Liver (tissue), 3 donors: ENCODE measurements around the gene TPK1.

Experiments used
- EGR1 ChIP-seq, 2 donors: IDR thresholded peaks; 2 replicates each; pipeline ENCODE4 v1.6.1; 2016 to 2018; ENCODE audit warnings: antibody characterized with exemption in 2 of 2, low read depth in 2 of 2
- GABPA ChIP-seq, 2 donors: IDR thresholded peaks in 1 of 2; conservative IDR thresholded peaks in 1 of 2; 2 replicates each; pipeline ENCODE4 v1.6.1; 2016; ENCODE audit warnings: antibody characterized with exemption in 2 of 2, mild to moderate bottlenecking in 1 of 2, moderate library complexity in 1 of 2
- HNF4A ChIP-seq, 2 donors: conservative IDR thresholded peaks; 2 replicates each; pipeline ENCODE4 v1.6.1; 2016; ENCODE audit warnings: antibody characterized with exemption in 2 of 2, mild to moderate bottlenecking in 2 of 2
- JUND ChIP-seq, 2 donors: IDR thresholded peaks; 2 replicates each; pipeline ENCODE4 v1.6.1; 2016; ENCODE audit warnings: antibody characterized with exemption in 2 of 2
- NR2F2 ChIP-seq: IDR thresholded peaks from 2 replicates; pipeline ENCODE4 v1.6.1; 2016; ENCODE audit warnings: antibody characterized with exemption
- RAD21 ChIP-seq, 2 donors: IDR thresholded peaks; 2 replicates each; pipeline ENCODE4 v1.6.1; 2016; ENCODE audit warnings: antibody characterized with exemption in 2 of 2, mild to moderate bottlenecking in 2 of 2
- REST ChIP-seq: IDR thresholded peaks from 2 replicates; pipeline ENCODE4 v1.6.1; 2016; ENCODE audit warnings: antibody characterized with exemption, mild to moderate bottlenecking
- SP1 ChIP-seq: IDR thresholded peaks from 2 replicates; pipeline ENCODE4 v1.6.1; 2018; ENCODE audit warnings: antibody characterized with exemption, mild to moderate bottlenecking
- TAF1 ChIP-seq: conservative IDR thresholded peaks from 2 replicates; pipeline ENCODE4 v1.6.1; 2016; ENCODE audit warnings: antibody characterized with exemption, mild to moderate bottlenecking
- YY1 ChIP-seq: IDR thresholded peaks from 2 replicates; pipeline ENCODE4 v1.6.1; 2016; ENCODE audit warnings: antibody characterized with exemption, mild to moderate bottlenecking
- TF ChIP-seq, protein P1 (sequence below): fragments of 150-350 bp; IDR thresholded peaks from 2 replicates; pipeline ENCODE4 v1.5.1; 2017; ENCODE audit warnings: improper control_type of control experiment, low read depth, low read length; ENCODE audit not compliant: missing input control
- TF ChIP-seq, protein P2 (sequence below): IDR thresholded peaks from 2 replicates; pipeline ENCODE4 v1.6.1; 2016; ENCODE audit warnings: antibody characterized with exemption
- TF ChIP-seq, protein P3 (sequence below): IDR thresholded peaks from 2 replicates; pipeline ENCODE4 v1.6.1; 2016; ENCODE audit warnings: antibody characterized with exemption
- donor health status: healthy.
- donor health status: healthy.

- TF ChIP-seq, protein P1, sequence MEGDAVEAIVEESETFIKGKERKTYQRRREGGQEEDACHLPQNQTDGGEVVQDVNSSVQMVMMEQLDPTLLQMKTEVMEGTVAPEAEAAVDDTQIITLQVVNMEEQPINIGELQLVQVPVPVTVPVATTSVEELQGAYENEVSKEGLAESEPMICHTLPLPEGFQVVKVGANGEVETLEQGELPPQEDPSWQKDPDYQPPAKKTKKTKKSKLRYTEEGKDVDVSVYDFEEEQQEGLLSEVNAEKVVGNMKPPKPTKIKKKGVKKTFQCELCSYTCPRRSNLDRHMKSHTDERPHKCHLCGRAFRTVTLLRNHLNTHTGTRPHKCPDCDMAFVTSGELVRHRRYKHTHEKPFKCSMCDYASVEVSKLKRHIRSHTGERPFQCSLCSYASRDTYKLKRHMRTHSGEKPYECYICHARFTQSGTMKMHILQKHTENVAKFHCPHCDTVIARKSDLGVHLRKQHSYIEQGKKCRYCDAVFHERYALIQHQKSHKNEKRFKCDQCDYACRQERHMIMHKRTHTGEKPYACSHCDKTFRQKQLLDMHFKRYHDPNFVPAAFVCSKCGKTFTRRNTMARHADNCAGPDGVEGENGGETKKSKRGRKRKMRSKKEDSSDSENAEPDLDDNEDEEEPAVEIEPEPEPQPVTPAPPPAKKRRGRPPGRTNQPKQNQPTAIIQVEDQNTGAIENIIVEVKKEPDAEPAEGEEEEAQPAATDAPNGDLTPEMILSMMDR: no peak
- TF ChIP-seq YY1 (no peak), TAF1 (no peak), JUND (IDR thresholded peaks at IDR 0.05) (no peak), HNF4A (conservative IDR thresholded peaks at IDR 0.05) (no peak), REST (no peak), GABPA (IDR thresholded peaks at IDR 0.05 in 1 of 2, conservative IDR thresholded peaks at IDR 0.05 in 1 of 2) (no peak), RAD21 (IDR thresholded peaks at IDR 0.05) (no peak), SP1 (no peak), EGR1 (IDR thresholded peaks at IDR 0.05; ENCODE audit: low read depth in 2 of 2) (no peak), NR2F2 (no peak)
- TF ChIP-seq, protein P2, sequence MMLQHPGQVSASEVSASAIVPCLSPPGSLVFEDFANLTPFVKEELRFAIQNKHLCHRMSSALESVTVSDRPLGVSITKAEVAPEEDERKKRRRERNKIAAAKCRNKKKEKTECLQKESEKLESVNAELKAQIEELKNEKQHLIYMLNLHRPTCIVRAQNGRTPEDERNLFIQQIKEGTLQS: no peak
- TF ChIP-seq, protein P3, sequence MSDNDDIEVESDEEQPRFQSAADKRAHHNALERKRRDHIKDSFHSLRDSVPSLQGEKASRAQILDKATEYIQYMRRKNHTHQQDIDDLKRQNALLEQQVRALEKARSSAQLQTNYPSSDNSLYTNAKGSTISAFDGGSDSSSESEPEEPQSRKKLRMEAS: no peak
Observed at GRCh38 chr7:144730224-144730623, 105.6 kb downstream of the TPK1 start.
